ENCODE results near the gene TMEM19. TPM values are rescaled to one million over a fixed set of nuclear protein-coding genes. Genes with fewer than 3 reads are reported as not detected.

TMEM19 gene
- total RNA-seq, 1 donor from 2014 or later: 27.0 TPM

- no peak for TF ChIP-seq CTCF (conservative IDR thresholded peaks at IDR 0.05)
- Mint-ChIP-seq H3K4me3 (no peak overlapping the region), H3K27ac (ENCODE audit: unreplicated experiment) (no peak overlapping the region), H3K9me3 (no peaks in the 10 kb centered on the region), H3K4me1 (peaks cover 31% of the 10 kb centered on the region), H3K36me3 (ENCODE audit: low read depth) (peaks cover 9% of the 10 kb centered on the region), H3K27me3 (ENCODE audit: low read depth) (no peaks in the 10 kb centered on the region)
- DNase-seq (ENCODE audit: low read depth, low spot score): no peak
Observed at GRCh38 chr12:71666259-71666658, 19.6 kb upstream of the TMEM19 start.

DNA sequence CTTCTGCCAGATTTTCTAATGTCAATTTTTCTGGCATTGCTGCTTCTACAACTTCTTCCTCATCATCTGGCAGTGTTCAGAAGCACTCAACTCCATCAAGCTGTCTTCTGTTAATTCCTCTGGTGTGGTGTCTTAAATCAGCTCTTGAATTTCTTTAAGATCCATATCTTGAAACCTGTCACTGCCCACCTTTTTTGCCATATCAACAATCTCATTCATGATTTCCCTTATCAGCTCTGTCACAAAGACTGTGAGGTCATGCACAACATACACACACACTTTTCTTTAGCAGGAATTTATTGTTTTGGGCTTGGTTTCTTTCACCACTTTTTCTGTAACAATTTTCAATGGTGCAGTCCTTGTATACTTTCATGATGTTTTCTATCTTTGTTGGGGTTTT, 14.6 kb upstream of the TMEM19 start:
- Mint-ChIP-seq H3K4me1 (peaks cover 6% of the 10 kb centered on the region), H3K36me3 (ENCODE audit: low read depth) (peaks cover 7% of the 10 kb centered on the region), H3K27ac (ENCODE audit: unreplicated experiment) (no peak overlapping the region), H3K4me3 (no peak overlapping the region), H3K9me3 (no peaks in the 10 kb centered on the region), H3K27me3 (ENCODE audit: low read depth) (no peaks in the 10 kb centered on the region)
- no peak for TF ChIP-seq CTCF (conservative IDR thresholded peaks at IDR 0.05)
- no peak for DNase-seq (ENCODE audit: low read depth, low spot score)

GRCh38 chr12:71671816-71672215, 14.1 kb upstream of the TMEM19 start:
- Mint-ChIP-seq H3K9me3 (no peaks in the 10 kb centered on the region), H3K4me1 (peaks cover 6% of the 10 kb centered on the region), H3K4me3 (no peak overlapping the region), H3K27me3 (ENCODE audit: low read depth) (no peaks in the 10 kb centered on the region), H3K36me3 (ENCODE audit: low read depth) (peaks cover 7% of the 10 kb centered on the region), H3K27ac (ENCODE audit: unreplicated experiment) (no peak overlapping the region)
- DNase-seq (ENCODE audit: low read depth, low spot score): no peak
- TF ChIP-seq CTCF (conservative IDR thresholded peaks at IDR 0.05): no peak

- no peak overlapping the region for H3K4me3 Mint-ChIP-seq
- no peaks in the 10 kb centered on the region for H3K36me3 Mint-ChIP-seq (ENCODE audit: low read depth)
- no peaks in the 10 kb centered on the region for H3K9me3 Mint-ChIP-seq
- no peak for TF ChIP-seq CTCF (conservative IDR thresholded peaks at IDR 0.05)
- no peaks in the 10 kb centered on the region for H3K27me3 Mint-ChIP-seq (ENCODE audit: low read depth)
- H3K27ac Mint-ChIP-seq (ENCODE audit: unreplicated experiment): no peak overlapping the region
- peaks cover 8% of the 10 kb centered on the region for H3K4me1 Mint-ChIP-seq
- DNase-seq (ENCODE audit: low read depth, low spot score): no peak
Observed at GRCh38 chr12:71682466-71682865, 3.4 kb upstream of the TMEM19 start.

DNA sequence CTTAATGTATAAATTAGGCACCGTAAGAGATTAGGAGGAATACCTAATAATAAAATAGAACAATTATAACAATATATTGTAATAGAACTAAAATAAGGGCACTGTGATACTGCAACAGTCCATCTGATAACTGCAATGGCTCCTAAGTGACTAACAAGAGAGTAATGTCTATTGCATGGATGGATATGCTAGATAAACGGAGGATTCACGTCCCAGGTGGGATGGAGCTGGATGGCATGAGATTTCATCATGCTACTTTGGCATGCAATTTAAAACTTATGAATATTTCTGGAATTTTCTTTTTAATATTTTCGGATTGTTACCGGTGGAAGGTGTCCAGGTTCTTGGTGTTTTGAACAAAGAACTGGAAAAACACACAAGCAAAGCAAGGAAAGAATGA, 2.2 kb upstream of the TMEM19 start:
- no peak overlapping the region for H3K4me3 Mint-ChIP-seq
- no peak for DNase-seq (ENCODE audit: low read depth, low spot score)
- no peaks in the 10 kb centered on the region for H3K27me3 Mint-ChIP-seq (ENCODE audit: low read depth)
- no peaks in the 10 kb centered on the region for H3K9me3 Mint-ChIP-seq
- H3K27ac Mint-ChIP-seq (ENCODE audit: unreplicated experiment): no peak overlapping the region
- peaks cover 19% of the 10 kb centered on the region for H3K4me1 Mint-ChIP-seq
- TF ChIP-seq CTCF (conservative IDR thresholded peaks at IDR 0.05): no peak
- no peaks in the 10 kb centered on the region for H3K36me3 Mint-ChIP-seq (ENCODE audit: low read depth)

DNA sequence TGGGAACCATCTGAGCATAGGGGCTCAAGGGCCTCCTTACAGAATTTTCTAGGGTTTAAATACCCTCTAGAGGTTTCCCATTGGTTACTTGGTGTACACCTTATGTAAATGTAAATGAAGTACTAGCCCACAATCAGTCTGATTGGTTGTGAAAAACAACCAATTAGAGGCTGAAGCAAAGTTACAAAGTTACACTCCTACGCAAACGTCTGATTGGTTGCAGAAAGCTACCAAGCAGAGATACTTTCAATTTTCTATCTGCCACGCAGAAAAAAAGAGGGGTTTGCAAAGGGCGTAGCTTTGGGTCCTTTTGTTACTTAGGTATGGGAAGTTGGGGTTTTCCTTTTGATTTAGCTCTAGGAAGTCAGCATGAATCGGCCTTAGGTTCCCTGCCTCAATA, 1.8 kb upstream of the TMEM19 start:
- Mint-ChIP-seq H3K4me1 (peaks cover 19% of the 10 kb centered on the region), H3K27me3 (ENCODE audit: low read depth) (no peaks in the 10 kb centered on the region), H3K27ac (ENCODE audit: unreplicated experiment) (no peak overlapping the region), H3K36me3 (ENCODE audit: low read depth) (no peaks in the 10 kb centered on the region), H3K4me3 (no peak overlapping the region), H3K9me3 (no peaks in the 10 kb centered on the region)
- DNase-seq (ENCODE audit: low read depth, low spot score): no peak
- TF ChIP-seq CTCF (conservative IDR thresholded peaks at IDR 0.05): no peak
